ENCODE measurements around the gene WDR45B. TPM values are rescaled to one million over a fixed set of nuclear protein-coding genes. Genes with fewer than 3 reads are reported as not detected.
A peak's percentile ranks its signal among the peaks of the same experiment; 100 is the strongest.

The WDR45B gene
- total RNA-seq, 2 donors from 2014 or later: 45.5 to 49.3 TPM

DNA sequence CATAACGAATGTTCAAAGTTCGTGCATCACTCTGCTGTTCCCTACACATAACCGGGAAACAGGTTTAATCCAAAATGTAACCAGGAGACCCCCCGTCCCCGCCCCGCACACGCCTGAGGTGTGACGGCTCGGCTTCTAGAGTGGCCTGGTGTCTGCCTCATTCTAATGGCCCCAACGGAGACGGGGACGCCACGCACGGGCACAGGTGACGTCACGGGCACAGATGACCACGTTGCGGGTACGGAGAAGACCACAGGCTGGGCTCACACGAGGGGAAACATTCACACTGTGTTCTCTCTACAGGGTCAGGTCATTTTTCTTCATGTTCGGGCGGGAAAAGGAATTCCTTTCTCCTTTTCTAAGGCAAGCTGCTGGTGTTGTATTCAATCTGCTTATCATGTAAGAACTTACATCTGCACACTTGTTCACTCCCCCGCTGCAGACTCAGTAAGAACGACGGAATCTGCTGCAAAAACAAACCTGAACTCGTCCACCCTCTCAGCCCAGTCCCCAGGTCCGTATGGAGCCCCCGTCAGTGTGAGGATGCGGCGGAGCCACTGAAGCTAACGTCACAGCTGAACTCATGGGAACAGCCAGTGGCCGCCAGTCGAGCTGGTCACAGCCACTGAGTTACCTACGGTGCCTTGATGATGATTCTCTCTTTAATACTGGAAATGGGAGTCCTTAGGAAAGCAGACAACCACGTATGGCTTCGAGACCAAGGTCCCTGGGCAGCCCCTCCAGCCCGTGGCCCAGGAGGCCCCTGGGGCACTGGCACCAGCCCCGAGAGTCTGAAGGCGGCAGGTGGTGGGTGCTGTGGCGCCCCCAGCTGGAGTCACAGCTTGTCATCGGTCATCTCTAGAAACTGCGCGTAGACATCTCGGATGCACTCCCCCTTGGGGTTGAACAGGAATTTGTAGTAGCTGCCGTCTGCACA, 32.9 kb downstream of the WDR45B start:
- no peaks in the 10 kb centered on the region for H3K4me1 ChIP-seq
- peaks cover 26 to 48% of the 10 kb centered on the region in 2 donors for H3K36me3 ChIP-seq (replicated peaks in 1 of 2; ENCODE audit: insufficient read depth in 1 of 2, low read depth in 2 of 2)
- intact Hi-C loops (cut with DNase I): no loop called here
- H3K27me3 ChIP-seq: no peaks in the 10 kb centered on the region
- no peak overlapping the region for H3K4me3 ChIP-seq
- TF ChIP-seq POLR2A (IDR thresholded peaks at IDR 0.05): no peak
- TF ChIP-seq, protein P1, sequence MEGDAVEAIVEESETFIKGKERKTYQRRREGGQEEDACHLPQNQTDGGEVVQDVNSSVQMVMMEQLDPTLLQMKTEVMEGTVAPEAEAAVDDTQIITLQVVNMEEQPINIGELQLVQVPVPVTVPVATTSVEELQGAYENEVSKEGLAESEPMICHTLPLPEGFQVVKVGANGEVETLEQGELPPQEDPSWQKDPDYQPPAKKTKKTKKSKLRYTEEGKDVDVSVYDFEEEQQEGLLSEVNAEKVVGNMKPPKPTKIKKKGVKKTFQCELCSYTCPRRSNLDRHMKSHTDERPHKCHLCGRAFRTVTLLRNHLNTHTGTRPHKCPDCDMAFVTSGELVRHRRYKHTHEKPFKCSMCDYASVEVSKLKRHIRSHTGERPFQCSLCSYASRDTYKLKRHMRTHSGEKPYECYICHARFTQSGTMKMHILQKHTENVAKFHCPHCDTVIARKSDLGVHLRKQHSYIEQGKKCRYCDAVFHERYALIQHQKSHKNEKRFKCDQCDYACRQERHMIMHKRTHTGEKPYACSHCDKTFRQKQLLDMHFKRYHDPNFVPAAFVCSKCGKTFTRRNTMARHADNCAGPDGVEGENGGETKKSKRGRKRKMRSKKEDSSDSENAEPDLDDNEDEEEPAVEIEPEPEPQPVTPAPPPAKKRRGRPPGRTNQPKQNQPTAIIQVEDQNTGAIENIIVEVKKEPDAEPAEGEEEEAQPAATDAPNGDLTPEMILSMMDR (IDR thresholded peaks at IDR 0.05): no peak
- DNase-seq (no peak), ATAC-seq (no peak)
- WGBS, 2 donors: 91% methylated on average over 32 to 45 of the region's 45 CpGs
- H3K9me3 ChIP-seq: no peaks in the 10 kb centered on the region
- no peak overlapping the region for H3K27ac ChIP-seq

DNA sequence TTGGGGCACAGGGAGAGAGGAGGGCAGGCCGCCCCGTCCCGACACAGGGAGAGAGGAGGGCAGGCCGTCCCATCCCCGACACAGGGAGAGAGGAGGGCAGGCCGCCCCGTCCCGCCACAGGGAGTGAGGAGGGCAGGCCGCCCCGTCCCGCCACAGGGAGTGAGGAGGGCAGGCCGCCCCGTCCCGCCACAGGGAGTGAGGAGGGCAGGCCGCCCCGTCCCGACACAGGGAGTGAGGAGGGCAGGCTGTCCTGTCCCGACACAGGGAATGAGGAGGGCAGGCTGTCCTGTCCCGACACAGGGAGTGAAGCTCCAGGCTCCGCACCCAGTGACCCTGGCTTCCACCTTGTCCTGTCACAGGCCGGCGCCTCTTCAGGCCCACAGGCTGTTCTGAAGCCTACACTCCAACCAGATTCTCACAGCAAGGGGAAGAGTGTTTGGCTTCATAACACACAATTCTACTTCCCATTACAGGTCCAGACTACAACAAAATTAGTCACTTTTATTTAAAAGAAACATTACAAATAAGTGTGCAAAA, 34.1 kb downstream of the WDR45B start:
- TF ChIP-seq POLR2A (IDR thresholded peaks at IDR 0.05): no peak
- TF ChIP-seq, protein P1 (IDR thresholded peaks at IDR 0.05): no peak
- Histone ChIP-seq H3K9me3 (no peaks in the 10 kb centered on the region), H3K4me3 (no peak overlapping the region), H3K4me1 (no peaks in the 10 kb centered on the region), H3K27ac (no peak overlapping the region), H3K27me3 (no peaks in the 10 kb centered on the region), H3K36me3 (replicated peaks in 1 of 2; ENCODE audit: insufficient read depth in 1 of 2, low read depth in 2 of 2) (peaks cover 16 to 42% of the 10 kb centered on the region in 2 donors)
- ATAC-seq: no peak
- intact Hi-C loops (cut with DNase I): no loop called here
- DNase-seq: no peak
- 65 to 73% methylated on average over 4 to 9 of the region's 22 CpGs for WGBS, 2 donors

DNA sequence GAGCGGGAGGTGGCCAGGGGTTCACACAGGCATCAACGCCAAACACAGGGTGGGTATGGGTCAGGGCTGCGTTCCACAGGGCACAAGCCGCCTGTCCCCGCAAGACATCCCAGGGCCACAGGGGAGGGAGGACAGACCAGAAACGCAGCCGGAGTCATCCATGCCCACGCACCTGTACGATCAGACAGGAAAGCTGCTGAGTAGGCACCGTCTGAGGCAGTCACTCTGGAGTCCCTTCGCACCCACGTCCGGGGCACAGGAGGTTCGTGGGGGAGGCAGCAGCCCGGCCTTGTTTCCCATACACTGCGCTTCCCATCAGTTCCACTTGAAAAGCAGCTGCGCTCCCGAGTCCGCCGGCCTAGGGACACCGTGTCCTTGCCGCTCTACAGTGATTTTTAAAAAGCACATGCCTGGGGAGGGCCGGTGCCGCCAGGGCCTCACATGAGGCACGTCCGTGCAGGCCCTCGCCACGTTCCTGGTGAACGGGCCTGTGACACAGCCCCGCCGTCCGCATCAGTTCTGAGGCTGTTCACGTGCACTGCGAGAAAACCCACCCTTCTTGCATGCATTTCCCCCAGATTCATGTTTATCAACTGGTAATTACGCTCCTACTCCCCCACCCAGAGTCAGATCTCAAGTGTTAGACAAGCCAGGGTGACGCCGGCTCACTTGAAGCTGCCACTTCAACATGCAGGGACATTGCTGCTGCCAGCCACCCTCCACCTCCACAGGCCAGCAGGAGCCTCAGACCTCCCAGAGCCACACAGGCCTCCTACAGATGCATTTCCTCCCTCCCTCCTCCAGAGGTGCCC, 34.8 kb downstream of the WDR45B start:
- Histone ChIP-seq H3K27me3 (no peaks in the 10 kb centered on the region), H3K27ac (no peak overlapping the region), H3K9me3 (no peaks in the 10 kb centered on the region), H3K36me3 (replicated peaks in 1 of 2; ENCODE audit: insufficient read depth in 1 of 2, low read depth in 2 of 2) (peaks cover 15 to 39% of the 10 kb centered on the region in 2 donors), H3K4me1 (no peaks in the 10 kb centered on the region), H3K4me3 (no peak overlapping the region)
- intact Hi-C loops (cut with DNase I): no loop called here
- ATAC-seq (no peak), DNase-seq (no peak)
- WGBS, 2 donors: 91 to 93% methylated on average over 25 to 36 of the region's 37 CpGs
- TF ChIP-seq POLR2A (IDR thresholded peaks at IDR 0.05): no peak
- TF ChIP-seq, protein P1 (IDR thresholded peaks at IDR 0.05): no peak

DNA sequence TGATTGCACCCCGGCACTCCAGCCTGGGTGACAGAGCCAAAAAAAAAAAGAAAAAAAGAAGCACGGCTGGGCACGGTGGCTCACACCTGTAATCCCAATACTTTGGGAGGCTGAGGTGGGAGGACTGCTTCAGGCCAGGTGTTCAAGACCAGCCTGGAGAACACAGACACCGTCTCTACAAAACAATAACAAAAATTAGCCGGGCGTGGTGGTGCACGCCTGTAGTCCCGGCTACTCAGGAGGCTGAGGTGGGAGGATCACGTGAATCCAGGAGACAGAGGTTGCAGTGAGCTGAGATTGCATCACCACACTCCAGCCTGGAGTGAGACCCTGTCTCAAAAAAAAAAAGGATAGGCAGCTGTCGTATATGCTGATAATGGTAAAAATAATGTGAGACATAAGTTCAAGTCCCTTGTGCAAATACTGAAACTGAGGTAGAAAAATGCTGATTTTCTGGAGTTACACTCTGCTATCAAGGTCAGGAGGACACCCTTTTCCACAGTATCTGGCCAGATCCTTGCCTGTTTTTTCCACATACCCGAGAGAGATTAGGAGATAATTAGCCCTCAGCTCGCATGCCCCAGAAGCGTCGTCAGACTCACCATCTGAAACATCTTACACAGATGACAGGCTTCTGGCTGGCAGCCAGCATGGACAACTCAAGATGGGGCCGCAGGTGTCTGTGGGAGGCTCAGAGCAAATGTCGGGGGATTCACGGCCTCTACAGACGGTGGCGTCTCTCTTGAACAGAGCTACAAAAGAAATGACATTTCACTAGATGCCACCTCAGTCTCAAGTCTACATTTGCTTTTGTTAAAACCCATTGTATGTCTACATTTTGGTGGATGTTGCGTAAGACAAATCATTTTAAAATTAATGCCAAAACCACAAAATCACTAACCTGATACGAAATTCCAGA, 36.8 kb downstream of the WDR45B start:
- 79 to 84% methylated on average over 21 of the region's 21 CpGs for WGBS, 2 donors
- Histone ChIP-seq H3K9me3 (no peaks in the 10 kb centered on the region), H3K4me3 (no peak overlapping the region), H3K27me3 (no peaks in the 10 kb centered on the region), H3K4me1 (no peaks in the 10 kb centered on the region), H3K36me3 (replicated peaks in 1 of 2; ENCODE audit: insufficient read depth in 1 of 2, low read depth in 2 of 2) (peaks cover 12 to 25% of the 10 kb centered on the region in 2 donors), H3K27ac (no peak overlapping the region)
- TF ChIP-seq POLR2A (IDR thresholded peaks at IDR 0.05): no peak
- TF ChIP-seq, protein P1 (IDR thresholded peaks at IDR 0.05): no peak
- no peak for ATAC-seq
- peak in 1 of 4 donors; percentile 21 for DNase-seq
- intact Hi-C loops (cut with DNase I): no loop called here

Measured in body of pancreas (tissue), 4 donors.